ENCODE measurements around the gene ZDHHC6. TPM values are rescaled to one million over a fixed set of nuclear protein-coding genes. Genes with fewer than 3 reads are reported as not detected.
"Not testable (repeated sequence)": the region's sequence is repeated elsewhere in the genome, so short reads cannot be mapped to it uniquely, and the experiment has no call there.

Gene ZDHHC6
- total RNA-seq, 2 experiments from 2014 or later: 44.2 to 48.1 TPM

DNA sequence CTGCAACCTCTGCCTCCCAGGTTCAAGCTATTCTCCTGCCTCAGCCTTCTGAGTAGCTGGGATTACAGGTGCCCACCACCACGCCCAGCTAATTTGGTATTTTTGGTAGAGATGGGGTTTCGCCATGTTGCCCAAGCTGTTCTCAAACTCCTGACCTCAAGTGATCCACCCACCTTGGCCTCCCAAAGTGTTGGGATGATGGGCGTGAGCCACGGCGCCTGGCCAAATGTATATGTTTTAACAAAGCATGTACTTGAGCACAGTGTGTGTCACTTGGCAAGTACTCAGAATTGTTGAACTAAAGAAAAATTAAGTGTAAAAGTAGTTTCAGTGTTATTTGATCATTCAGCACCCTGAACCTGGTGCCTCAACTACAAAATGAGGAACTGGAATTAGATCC is 17.4 kb upstream of the ZDHHC6 start:
- Mint-ChIP-seq H3K4me1 (peaks cover 10% of the 10 kb centered on the region), H3K36me3 (peaks cover 46% of the 10 kb centered on the region)
- DNase-seq; ATAC-seq; H3K27ac Mint-ChIP-seq; H3K9me3 Mint-ChIP-seq (ENCODE audit: low read depth); H3K27me3 Mint-ChIP-seq; H3K4me3 Mint-ChIP-seq: not testable (repeated sequence)
- CTCF ChIA-PET: interaction anchor here (1.0 to 1.8 kb wide), 3 partner anchors 8 to 156 kb away, joined by 3 to 13 read pairs (median 5); no protein-coding TSS in a partner anchor

DNA sequence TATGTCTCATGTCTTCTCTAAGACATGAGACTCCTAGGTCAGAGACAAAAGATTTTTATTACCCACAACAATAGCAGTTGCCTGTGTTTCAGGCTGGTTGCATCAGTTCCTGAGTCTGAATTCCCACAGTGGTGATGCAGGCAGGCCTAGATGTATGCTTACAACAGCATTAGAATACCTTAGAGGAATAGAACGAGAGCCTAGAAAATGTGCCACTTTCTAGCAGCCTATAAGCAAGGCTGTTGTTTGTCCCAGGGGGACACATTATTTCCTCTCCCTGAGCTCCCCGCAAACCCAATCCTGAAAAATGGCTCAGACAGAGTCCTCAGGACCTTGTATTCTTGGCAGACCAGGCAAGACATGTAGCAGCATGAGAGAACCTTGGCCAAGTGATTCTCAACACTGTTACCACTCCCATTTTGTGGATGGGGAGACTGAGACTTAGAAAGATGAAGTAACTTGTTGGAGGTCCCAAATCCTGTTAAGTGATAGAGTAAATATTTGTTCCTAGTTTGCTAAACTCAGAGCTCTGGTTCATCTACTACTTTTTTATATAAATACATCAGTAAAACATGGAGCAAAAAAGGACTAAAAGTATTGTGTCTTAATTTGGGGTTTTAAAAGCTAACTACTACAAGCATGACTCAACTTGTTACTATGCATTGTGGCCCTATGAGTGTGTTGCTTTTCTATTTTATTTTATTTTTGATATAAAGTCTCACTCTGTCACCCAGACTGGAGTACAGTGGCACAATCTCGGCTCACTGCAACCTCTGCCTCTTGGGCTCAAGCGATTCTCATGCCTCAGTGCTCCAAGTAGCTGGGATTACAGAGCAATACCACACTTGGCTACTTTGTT is 14.5 kb upstream of the ZDHHC6 start:
- Mint-ChIP-seq H3K4me3 (no peak overlapping the region), H3K36me3 (peaks cover 38% of the 10 kb centered on the region), H3K27me3 (no peaks in the 10 kb centered on the region), H3K4me1 (peaks cover 10% of the 10 kb centered on the region), H3K27ac (peak overlapping the region; percentile 52), H3K9me3 (ENCODE audit: low read depth) (no peaks in the 10 kb centered on the region)
- ATAC-seq (peak; percentile 42), DNase-seq (peak; percentile 54)
- CTCF ChIA-PET: interaction anchor here (1.2 to 1.7 kb wide), 2 partner anchors 11 to 924 kb away, joined by 3 to 6 read pairs; no protein-coding TSS in a partner anchor

DNA sequence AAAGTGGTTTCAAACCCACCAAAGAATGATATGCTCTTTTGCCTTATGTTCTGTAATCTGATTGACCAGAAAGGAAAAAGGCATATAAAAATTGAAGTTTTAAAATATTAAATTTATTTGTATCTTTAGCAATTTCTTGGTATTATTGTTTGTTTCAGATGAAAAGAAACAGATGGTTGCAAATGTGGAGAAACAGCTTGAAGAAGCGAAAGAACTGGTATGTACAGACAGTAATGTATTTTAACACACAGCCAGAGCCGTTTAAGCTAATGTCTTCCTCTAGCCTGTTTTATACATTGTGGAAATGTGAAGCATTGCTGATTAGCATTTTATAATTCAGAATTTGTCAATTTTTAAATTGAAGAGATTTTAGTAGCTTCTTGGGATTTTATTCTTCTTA is 13.7 kb upstream of the ZDHHC6 start:
- H3K36me3 Mint-ChIP-seq: peaks cover 33% of the 10 kb centered on the region
- no peaks in the 10 kb centered on the region for H3K27me3 Mint-ChIP-seq
- ATAC-seq: no peak
- no peak overlapping the region for H3K27ac Mint-ChIP-seq
- H3K4me1 Mint-ChIP-seq: peaks cover 13% of the 10 kb centered on the region
- H3K9me3 Mint-ChIP-seq (ENCODE audit: low read depth): no peaks in the 10 kb centered on the region
- no peak overlapping the region for H3K4me3 Mint-ChIP-seq
- no peak for DNase-seq
- CTCF ChIA-PET: interaction anchor here (1.2 to 1.7 kb wide), 2 partner anchors 12 to 925 kb away, joined by 3 to 6 read pairs; no protein-coding TSS in a partner anchor

GRCh38 chr10:112456533-112456932 is 9.8 kb upstream of the ZDHHC6 start:
- Mint-ChIP-seq H3K4me3 (no peak overlapping the region), H3K9me3 (ENCODE audit: low read depth) (no peaks in the 10 kb centered on the region), H3K27me3 (no peaks in the 10 kb centered on the region)

GRCh38 chr10:112454910-112455779 is 8.4 kb upstream of the ZDHHC6 start:
- no peak overlapping the region for H3K4me3 Mint-ChIP-seq
- H3K27ac Mint-ChIP-seq: no peak overlapping the region
- H3K4me1 Mint-ChIP-seq: peaks cover 8% of the 10 kb centered on the region
- DNase-seq: no peak
- peaks cover 4% of the 10 kb centered on the region for H3K36me3 Mint-ChIP-seq
- ATAC-seq: no peak
- CTCF ChIA-PET: interaction anchor here (1.2 to 1.8 kb wide), 3 partner anchors 8 to 319 kb away, joined by 4 to 10 read pairs (median 9); partner anchors contain the start of genes VTI1A and ZDHHC6
- H3K27me3 Mint-ChIP-seq: no peaks in the 10 kb centered on the region
- no peaks in the 10 kb centered on the region for H3K9me3 Mint-ChIP-seq (ENCODE audit: low read depth)

More at GRCh38 chr10:112456533-112456932, 9.8 kb upstream of the ZDHHC6 start:
- Mint-ChIP-seq H3K27ac (no peak overlapping the region), H3K36me3 (peaks cover 9% of the 10 kb centered on the region), H3K4me1 (peaks cover 10% of the 10 kb centered on the region)
- CTCF ChIA-PET: interaction anchor here (0.8 to 1.8 kb wide), 5 partner anchors 8 to 16 kb away, joined by 3 to 10 read pairs (median 3); partner anchors contain the start of genes VTI1A and ZDHHC6
- ATAC-seq: no peak
- no peak for DNase-seq

- H3K4me3 Mint-ChIP-seq: peak overlapping the region; percentile 93
- H3K4me1 Mint-ChIP-seq: peaks cover 40% of the 10 kb centered on the region
- H3K36me3 Mint-ChIP-seq: peaks cover 18% of the 10 kb centered on the region
- H3K27me3 Mint-ChIP-seq: no peaks in the 10 kb centered on the region
- peak overlapping the region; percentile 34 for H3K27ac Mint-ChIP-seq
- CTCF ChIA-PET: interaction anchor here (0.8 kb wide), 1 partner anchor 8 kb away, joined by 3 read pairs; no protein-coding TSS in a partner anchor
- no peak for DNase-seq
- H3K9me3 Mint-ChIP-seq (ENCODE audit: low read depth): no peaks in the 10 kb centered on the region
- no peak for ATAC-seq
These were observed 2.2 kb upstream of the ZDHHC6 start for GRCh38 chr10:112448888-112449287.

GRCh38 chr10:112447620-112447928 is 860 bp upstream of the ZDHHC6 start:
- Mint-ChIP-seq H3K4me3 (peak overlapping the region; percentile 93), H3K9me3 (ENCODE audit: low read depth) (no peaks in the 10 kb centered on the region), H3K27me3 (no peaks in the 10 kb centered on the region), H3K4me1 (peaks cover 47% of the 10 kb centered on the region), H3K27ac (peak overlapping the region; percentile 94), H3K36me3 (peaks cover 21% of the 10 kb centered on the region)
- CTCF ChIA-PET: interaction anchor here (1.3 to 2.8 kb wide), 4 partner anchors 9 to 72 kb away, joined by 4 to 17 read pairs (median 11); no protein-coding TSS in a partner anchor
- no peak for ATAC-seq
- DNase-seq: no peak

- Mint-ChIP-seq H3K36me3 (peaks cover 29% of the 10 kb centered on the region), H3K4me1 (peaks cover 58% of the 10 kb centered on the region), H3K4me3 (peak overlapping the region; percentile 93), H3K27me3 (no peaks in the 10 kb centered on the region), H3K9me3 (ENCODE audit: low read depth) (no peaks in the 10 kb centered on the region), H3K27ac (peak overlapping the region; percentile 94)
- CTCF ChIA-PET: interaction anchor here (1.0 to 2.8 kb wide), 5 partner anchors 10 to 71 kb away, joined by 3 to 17 read pairs (median 10); no protein-coding TSS in a partner anchor
- ATAC-seq: no peak
- no peak for DNase-seq
These were observed 459 bp downstream of the ZDHHC6 start for GRCh38 chr10:112446055-112446854.

DNA sequence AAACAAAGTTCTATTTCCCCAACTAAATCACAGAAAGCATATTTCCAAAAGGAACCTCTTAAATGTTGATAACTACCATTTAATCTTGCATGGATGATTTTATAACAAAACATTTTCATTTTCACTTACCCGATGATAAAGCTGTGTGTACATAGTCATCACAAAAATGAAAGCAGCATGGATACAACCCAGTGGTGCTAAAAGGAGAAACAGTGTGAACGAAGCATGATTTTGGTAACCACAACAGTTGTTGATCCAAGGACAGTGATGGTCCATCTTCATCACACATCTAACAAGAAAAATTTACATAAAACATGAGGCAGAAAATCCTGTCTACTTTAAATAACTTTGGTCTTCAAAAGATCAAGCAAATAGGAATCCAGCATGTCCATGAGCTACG is 4.7 kb downstream of the ZDHHC6 start:
- DNase-seq (no peak), ATAC-seq (peak; percentile 29)
- peak overlapping the region; percentile 41 for H3K4me3 Mint-ChIP-seq
- H3K9me3 Mint-ChIP-seq (ENCODE audit: low read depth): no peaks in the 10 kb centered on the region
- H3K27me3 Mint-ChIP-seq: no peaks in the 10 kb centered on the region
- H3K4me1 Mint-ChIP-seq: peaks cover 48% of the 10 kb centered on the region
- H3K36me3 Mint-ChIP-seq: peaks cover 39% of the 10 kb centered on the region
- CTCF ChIA-PET: interaction anchor here (1.1 kb wide), 1 partner anchor 10 kb away, joined by 3 read pairs; no protein-coding TSS in a partner anchor
- H3K27ac Mint-ChIP-seq: peak overlapping the region; percentile 76

DNA sequence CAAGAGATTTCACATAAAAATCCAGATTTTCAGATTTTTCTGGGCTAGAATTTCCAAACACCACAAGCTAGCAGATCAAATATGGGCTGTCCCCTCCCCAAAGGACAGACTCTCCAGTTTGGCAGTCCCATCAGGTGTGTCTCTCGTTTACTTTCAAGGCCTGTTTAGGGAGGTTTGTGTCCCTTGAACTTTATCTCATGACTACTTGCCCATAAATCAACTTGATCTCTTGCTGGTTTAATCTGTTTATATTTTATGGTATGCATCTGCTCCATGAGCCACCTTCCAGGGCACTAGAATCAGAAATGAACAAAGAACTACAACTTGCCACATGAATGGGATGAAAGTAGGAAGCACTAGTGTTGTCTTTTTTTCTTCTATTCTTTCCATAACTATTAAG is 5.2 kb downstream of the ZDHHC6 start:
- DNase-seq (no peak), ATAC-seq (no peak)
- Mint-ChIP-seq H3K27ac (peak overlapping the region; percentile 16), H3K4me3 (no peak overlapping the region), H3K36me3 (peaks cover 37% of the 10 kb centered on the region), H3K27me3 (no peaks in the 10 kb centered on the region), H3K9me3 (ENCODE audit: low read depth) (no peaks in the 10 kb centered on the region), H3K4me1 (peaks cover 48% of the 10 kb centered on the region)
- CTCF ChIA-PET: interaction anchor here (1.1 kb wide), 2 partner anchors 10 to 44 kb away, joined by 3 read pairs; no protein-coding TSS in a partner anchor

DNA sequence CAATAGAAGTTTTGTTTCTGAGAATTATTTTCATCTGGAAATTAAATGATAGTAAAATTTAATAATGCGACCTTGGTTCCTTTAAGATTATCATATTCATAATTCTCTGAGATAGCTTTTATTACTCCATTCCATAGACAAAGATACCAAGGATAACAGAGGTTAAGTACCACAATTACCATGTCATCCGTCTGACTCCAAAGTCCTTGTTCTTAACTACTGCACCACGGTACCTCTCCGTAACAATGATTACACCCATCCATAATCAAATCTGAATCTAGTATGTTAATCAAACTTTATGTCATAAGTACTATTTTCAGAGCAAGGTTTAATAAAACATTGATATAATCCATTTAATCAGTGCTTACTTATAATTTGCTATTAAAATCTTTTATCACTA is 8.4 kb downstream of the ZDHHC6 start:
- peaks cover 30% of the 10 kb centered on the region for H3K36me3 Mint-ChIP-seq
- H3K27me3 Mint-ChIP-seq: no peaks in the 10 kb centered on the region
- ATAC-seq (no peak), DNase-seq (no peak)
- no peak overlapping the region for H3K27ac Mint-ChIP-seq
- no peaks in the 10 kb centered on the region for H3K9me3 Mint-ChIP-seq (ENCODE audit: low read depth)
- H3K4me3 Mint-ChIP-seq: no peak overlapping the region
- CTCF ChIA-PET: no interaction called here
- H3K4me1 Mint-ChIP-seq: peaks cover 22% of the 10 kb centered on the region

DNA sequence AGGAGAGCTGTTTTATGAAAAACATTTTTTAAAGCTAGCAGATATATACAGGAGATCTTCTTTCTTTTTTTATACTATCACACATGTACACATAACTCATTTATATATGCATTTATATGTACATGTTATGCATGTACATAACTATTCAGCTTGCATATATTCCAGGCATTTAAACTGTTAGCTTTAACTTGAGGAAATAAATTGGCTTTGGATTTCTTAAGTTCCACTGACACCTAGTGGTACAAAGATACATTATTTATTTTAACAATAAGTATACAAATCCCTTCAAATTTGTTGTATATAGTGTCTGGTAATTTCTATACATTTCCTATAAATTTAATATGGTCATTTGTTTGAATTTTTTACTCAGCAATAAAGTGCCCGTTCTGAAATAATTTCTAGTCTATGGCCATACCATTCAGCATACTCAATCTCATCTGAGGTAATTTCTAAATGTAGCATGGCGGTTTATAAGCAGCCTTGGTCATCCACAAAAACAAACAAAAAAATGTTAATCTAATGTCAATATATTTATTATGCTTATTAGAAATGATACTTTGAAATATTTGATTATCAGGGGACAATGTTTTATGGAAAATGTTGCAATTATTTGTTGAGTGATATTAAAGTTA is 11.6 kb downstream of the ZDHHC6 start:
- no peak overlapping the region for H3K4me3 Mint-ChIP-seq
- H3K4me1 Mint-ChIP-seq: no peaks in the 10 kb centered on the region
- no peaks in the 10 kb centered on the region for H3K27me3 Mint-ChIP-seq
- no peaks in the 10 kb centered on the region for H3K9me3 Mint-ChIP-seq (ENCODE audit: low read depth)
- ATAC-seq (no peak), DNase-seq (no peak)
- H3K27ac Mint-ChIP-seq: no peak overlapping the region
- CTCF ChIA-PET: interaction anchor here (0.7 to 3.4 kb wide), 16 partner anchors 9 to 320 kb away, joined by 3 to 14 read pairs (median 5); partner anchors contain the start of genes VTI1A and ZDHHC6
- peaks cover 24% of the 10 kb centered on the region for H3K36me3 Mint-ChIP-seq

Measured in activated CD8-positive, alpha-beta memory T cell treated with anti-CD3 and anti-CD28 coated beads, Interleukin-2, amount 10 ng/mL, durations not matched to agents 7 days and 5 days (primary cell).